ENCODE measurements around the gene OR52I2.

Gene OR52I2

DNA sequence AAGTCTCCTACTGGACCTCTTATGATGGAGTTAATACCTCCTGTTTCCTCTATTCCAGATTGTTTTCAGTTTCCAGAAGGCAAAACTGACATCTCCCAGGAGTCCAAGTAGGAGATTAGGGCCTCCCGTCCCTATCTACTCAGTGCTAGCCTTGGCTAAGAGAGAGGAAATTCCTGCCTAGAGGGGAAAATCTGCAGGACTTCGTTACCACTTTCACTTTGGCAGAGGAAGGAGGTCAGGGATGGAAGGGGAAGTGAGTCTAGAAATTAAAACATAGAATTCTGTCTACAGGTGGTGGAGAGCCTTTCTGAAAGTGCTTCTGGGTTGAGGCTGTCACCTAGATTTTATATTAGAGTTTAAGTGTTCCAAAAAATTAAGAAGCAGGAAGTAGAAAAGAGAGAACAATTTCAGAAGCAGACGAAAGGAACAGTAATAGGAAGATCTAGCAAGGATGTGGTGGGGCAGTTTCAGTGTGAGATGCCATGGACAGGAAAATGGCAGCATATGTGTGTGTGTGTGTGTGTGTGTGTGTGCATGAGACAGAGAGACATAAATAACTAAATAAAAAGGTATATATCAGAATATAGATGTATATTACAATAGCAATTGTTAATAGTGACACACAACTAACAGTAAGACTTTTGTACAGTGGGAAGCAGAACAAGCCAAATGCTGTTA is 28.9 kb downstream of the OR52I2 start:
- DNase-seq, result no peak

DNA sequence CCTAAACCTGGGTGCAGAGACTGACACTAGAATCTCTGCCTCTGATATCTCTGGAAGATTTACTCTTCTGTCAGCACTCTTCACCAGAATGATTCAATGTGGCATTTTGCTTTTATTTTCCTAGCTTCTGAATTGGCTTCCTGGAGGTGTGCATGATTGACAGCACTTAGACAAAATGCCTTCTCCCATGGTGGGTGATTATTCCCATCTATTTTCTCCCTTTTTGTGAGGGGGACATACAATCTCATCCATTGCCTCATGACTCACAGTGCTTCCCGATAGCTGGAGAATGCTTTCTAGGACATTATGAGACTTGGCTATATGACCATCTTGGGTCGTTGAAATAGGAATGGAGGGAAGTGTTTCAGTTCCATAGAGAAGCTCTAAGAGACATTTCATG is 30.4 kb downstream of the OR52I2 start:
- no peak for DNase-seq

DNA sequence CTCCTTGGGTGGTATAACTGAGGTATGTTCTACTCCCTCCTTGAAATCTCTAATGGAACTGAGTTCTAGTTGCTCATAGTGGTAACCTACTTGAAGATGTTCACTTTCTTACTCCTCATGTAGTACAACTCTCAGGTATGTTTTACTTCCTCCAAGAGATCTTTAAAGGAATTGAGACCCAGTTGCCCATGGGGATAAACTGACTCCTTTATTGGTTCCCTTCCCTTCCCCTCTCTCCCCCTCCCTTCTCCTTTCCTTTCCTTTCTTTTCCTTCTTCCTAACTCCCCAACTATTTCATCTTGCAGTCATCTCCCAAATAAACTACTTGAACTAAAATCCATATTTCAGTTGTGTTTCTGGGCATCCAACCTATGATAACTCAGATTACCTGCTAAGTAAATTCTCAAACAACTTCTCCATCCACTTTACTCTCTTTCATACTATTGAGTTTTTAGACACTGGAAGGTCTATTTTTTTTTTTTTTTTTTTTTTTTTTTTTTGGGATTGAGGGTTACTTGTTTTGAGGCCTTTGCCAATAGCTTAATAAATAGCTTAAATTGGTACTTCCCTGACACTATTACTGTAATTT is 34.4 kb downstream of the OR52I2 start:
- DNase-seq, result no peak

DNA sequence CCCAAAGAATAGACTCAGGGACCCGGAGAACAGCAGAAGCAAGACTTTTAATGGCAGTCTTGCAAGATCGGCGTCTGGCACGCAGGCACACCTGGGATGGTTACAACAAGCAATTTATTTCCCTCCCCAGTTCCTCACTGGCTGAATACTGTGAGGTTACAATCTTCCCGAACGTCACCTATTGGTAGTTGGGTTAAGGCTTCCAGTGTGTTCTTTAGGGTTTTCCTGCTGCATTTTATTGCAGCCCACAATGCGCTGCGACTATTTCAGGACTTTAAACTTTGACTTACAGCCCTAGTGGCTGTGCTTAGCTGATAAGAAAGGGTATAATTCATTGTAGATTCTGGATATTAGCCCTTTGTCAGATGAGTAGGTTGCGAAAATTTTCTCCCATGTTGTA is 38.0 kb downstream of the OR52I2 start:
- DNase-seq, result no peak

DNA sequence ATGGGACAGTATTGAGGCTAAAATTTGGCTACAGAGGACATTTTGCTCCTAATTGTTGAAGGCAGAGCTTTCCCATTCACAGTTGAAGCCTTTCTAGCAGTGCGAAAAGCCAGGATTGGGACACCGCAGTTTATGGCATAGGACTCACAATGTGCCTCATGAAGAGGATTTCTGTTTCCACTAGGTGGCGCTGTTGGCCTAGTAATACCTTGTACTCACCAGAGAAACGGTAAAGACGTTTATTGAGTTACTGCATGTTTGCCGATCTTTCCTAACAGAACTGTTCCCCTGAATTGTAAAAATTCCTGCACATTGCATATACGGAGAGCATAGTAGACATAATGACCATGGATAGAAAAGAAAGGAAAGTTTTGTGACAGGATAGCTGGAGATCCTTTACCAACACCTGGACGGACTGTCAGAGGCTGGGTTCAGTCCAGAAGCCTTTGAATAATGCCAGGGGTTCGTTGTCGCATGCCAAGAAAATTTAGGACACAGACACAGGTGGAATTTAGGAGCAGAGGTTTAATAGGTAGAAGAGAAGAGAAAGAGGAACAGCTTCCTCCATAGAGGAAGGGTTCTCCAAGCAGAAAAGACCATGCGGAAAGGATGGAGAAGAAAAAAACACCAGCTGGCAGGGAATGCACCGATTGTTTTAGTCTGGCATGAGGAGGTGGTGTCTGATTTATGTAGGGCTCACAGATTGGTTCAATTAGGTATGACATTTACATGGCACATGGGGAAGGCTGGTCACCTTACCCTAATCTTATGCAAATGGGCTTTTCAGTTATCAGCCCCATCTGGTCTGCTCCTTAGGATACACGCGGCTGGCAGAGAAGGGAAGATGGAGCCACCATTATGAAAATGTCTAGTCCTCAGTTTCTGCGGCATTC is 44.9 kb downstream of the OR52I2 start:
- peak; percentile 58 for DNase-seq

DNA sequence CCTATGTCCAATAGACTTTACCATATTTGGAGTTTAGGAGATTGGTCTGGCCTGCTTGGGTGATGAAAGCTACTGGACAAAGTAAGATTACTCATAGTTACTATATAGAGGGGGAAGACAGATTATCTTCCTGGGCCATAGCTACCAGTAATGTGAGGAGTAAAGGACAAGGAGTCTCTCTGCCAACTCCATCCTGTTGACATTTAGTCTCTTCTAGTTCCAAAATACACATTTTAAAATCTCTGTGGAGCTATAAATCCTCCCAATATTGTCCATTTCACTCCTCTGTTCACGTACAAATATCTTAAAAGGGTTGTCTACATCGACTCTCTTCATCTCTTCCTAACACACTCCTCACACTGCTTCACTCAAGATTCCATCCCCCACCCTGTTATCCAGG is 54.6 kb downstream of the OR52I2 start:
- DNase-seq, result no peak

DNA sequence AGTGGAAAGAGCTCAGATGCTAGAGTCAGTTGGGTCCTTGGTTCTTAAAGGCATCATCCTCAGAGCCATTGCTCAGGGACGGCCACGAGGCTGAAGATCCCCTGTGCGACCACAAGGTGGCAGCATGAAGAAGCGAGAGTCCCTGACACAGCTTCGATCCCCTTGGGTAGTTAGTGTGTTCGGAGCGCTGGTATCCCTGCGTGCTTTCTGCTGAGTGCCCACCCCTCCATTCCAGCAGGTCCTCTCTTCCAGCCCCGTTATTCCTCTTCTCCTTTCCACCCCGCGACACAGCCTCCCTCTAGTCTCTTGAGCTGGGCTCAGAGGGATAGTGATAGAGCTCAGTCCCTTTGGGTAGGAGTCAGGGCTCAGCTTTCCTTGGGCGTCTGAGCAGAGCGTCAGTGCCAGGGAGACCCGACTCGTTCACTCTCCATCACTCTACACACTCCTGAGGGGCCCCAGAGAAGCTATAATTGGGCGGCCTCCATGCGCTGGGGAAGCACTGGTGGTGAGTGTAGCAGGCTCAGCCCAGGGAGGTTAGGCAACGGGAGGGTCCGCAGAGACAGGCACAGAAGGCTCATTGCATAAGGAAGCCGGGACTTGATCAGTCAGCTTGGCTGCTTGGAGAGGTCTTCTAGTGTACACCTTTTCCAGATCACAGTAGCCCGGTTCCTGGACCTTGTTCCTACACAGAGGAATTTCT is 55.6 kb downstream of the OR52I2 start, which contains the start of gene OR51D1:
Gene OR51D1, plus strand, starts transcription at position 516 of the 700 bp plus-strand sequence. CDS start 2,314 bp downstream, outside the sequence.
- peak; percentile 75 for DNase-seq

DNA sequence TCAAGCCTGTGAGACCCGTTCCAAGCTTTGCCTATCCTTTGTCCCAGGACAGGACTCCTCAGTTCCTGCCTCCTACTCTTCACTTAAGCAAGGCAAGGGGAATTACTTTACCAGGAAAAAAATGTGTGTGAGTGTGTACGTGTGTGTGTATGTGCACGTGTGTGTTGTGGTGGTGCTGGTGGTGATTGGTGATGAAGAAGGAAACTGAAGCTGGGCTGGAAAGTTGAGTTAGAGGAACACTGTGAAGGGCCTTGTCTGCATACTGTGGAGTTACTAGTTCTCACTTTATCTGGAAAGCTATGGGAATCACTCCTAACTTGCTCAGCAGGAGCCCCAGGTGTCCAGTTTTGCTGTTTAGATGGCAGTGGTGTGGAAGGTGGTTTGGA is 56.1 kb downstream of the OR52I2 start:
- no peak for DNase-seq

DNA sequence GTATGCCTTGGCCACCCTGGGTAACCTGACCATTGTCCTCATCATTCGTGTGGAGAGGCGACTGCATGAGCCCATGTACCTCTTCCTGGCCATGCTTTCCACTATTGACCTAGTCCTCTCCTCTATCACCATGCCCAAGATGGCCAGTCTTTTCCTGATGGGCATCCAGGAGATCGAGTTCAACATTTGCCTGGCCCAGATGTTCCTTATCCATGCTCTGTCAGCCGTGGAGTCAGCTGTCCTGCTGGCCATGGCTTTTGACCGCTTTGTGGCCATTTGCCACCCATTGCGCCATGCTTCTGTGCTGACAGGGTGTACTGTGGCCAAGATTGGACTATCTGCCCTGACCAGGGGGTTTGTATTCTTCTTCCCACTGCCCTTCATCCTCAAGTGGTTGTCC is 58.4 kb downstream of the OR52I2 start:
- no peak for DNase-seq

DNA sequence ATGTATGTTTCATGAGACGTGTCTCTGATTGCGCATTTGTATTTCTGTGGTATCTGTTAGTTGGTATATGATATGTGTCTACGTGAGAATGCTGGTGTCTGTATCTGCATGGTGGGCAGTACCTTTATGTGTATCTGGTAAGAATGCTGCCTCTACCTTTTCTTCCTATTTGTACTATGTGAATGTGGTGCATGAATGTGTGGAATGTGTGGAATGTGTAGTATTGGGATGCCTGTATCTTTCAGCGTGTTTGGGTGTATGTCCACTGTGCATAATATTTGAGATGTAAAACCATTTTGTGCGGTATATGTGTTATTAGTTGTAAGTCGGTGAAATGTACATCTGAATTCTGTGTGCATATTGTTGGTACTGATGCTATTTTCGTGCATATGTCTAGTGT is 60.0 kb downstream of the OR52I2 start:
- no peak for DNase-seq

DNA sequence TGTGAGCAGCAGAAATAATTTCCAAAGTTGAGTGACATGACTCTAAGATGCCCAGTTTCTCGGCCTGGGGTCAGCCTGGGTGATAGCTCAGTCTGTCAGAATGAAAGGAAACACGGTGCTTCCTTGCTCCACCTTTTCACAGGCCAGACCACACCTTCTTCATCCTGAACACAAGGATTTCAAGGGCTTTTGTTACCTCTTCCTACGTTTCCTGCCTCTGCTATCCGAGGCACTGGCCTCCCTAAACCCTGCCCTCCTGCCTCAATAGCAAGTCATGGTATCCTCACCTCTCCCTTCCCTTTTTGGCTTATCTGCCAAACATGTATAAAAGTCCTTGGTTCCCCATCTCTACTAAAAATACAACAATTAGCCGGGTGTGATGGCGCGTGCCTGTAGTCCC is 60.5 kb downstream of the OR52I2 start:
- no peak for DNase-seq
